ENCODE measurements around the gene KRTAP10-6. TPM values are rescaled to one million over a fixed set of nuclear protein-coding genes. Genes with fewer than 3 reads are reported as not detected.
"Not testable (repeated sequence)": the region's sequence is repeated elsewhere in the genome, so short reads cannot be mapped to it uniquely, and the experiment has no call there.

KRTAP10-6 gene
- total and polyA plus RNA-seq, 4 experiments from 2014 or later: not detected

DNA sequence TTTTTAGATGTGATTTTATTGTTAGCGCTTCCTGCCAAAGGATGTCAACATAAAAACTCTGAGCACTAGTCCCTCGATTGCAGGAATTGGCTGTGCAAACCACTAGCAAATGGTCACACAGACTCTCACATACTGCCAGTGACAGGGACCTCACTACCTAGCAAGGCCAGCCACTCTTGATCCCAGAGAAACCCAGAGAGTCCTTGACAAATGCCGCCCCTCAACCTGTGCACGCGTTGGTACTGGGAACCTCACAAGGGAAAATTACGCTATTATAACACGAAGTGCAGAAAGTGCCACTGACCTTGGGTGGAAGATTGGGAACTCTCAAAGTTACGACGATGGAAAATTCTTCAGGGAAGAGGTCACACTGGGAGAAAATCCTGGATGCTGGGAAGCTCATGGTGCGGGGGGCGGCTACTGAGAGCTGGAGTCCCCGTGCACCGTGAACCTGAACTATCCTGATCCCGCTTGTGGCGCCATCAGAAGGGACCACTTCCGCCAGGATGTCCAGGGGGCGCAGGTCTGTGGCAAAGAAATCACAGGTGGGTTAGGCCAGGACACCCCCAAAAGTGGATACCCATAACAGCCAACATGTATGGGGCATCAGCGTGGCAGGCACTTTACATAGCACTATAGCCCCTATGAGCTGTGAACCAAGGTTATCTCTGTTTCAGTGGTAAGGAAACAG is 24.7 kb downstream of the KRTAP10-6 start:
- Mint-ChIP-seq H3K27ac (peak overlapping the region in 2 of 7 donors; percentile 4 to 17), H3K4me1 (peaks cover 10 to 14% (median 11%) of the 10 kb centered on the region in 4 donors), H3K4me3 (no peak overlapping the region), H3K27me3 (peaks cover 1 to 4% of the 10 kb centered on the region in 2 donors), H3K36me3 (no peaks in the 10 kb centered on the region), H3K9me3 (peaks cover 0 to 11% (median 5%) of the 10 kb centered on the region in 8 donors)
- intact Hi-C loops (cut with micrococcal nuclease): no loop called here
- peaks cover 13% of the 10 kb centered on the region for H3K4me1 ChIP-seq (ENCODE audit: insufficient read depth, low read length)
- H3K27ac ChIP-seq (ENCODE audit: low read depth, low read length): no peak overlapping the region
- ChIA-PET POLR2A (ENCODE audit: partially characterized antibody) (no interaction called here), CTCF (ENCODE audit: partially characterized antibody) (interaction anchor here (1.1 kb wide), 1 partner anchor 175 kb away, joined by 3 read pairs; no protein-coding TSS in a partner anchor)
- H3K27me3 ChIP-seq (ENCODE audit: insufficient read depth, low read length): no peaks in the 10 kb centered on the region
- H3K4me3 ChIP-seq (ENCODE audit: low read length in 2 of 2): no peak overlapping the region
- no peak for DNase-seq
- H3K36me3 ChIP-seq (ENCODE audit: insufficient read depth, low read length): no peaks in the 10 kb centered on the region
- H3K9me3 ChIP-seq (ENCODE audit: control insufficient read depth in 1 of 2, low read length in 2 of 2): no peaks in the 10 kb centered on the region

DNA sequence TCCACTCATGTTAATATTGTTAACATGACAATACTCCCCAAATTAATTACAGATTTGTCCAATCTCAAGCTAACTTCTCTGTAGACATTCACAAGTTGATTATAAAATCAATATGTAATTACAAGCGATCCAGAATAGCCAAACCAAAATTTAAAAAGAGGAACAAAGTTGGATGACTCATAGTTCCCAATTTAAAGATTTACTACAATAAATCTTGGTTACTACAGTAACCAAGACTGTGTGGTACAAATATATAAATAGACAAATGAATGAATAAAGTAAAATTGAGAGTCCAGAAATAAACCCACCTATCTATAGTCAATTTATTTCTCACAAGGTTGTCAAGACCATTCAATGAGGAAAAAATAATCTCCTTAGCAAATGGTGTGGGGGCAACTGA is 25.9 kb downstream of the KRTAP10-6 start:
- H3K27me3 Mint-ChIP-seq: peaks cover 1 to 2% of the 10 kb centered on the region in 2 donors
- H3K36me3 Mint-ChIP-seq: peaks cover 0 to 3% of the 10 kb centered on the region in 2 donors
- Histone ChIP-seq H3K36me3 (ENCODE audit: insufficient read depth, low read length) (no peaks in the 10 kb centered on the region), H3K9me3 (ENCODE audit: control insufficient read depth in 1 of 2, low read length in 2 of 2) (no peaks in the 10 kb centered on the region), H3K27me3 (ENCODE audit: insufficient read depth, low read length) (no peaks in the 10 kb centered on the region), H3K27ac (ENCODE audit: low read depth, low read length) (no peak overlapping the region), H3K4me1 (ENCODE audit: insufficient read depth, low read length) (peaks cover 13% of the 10 kb centered on the region), H3K4me3 (ENCODE audit: low read length in 2 of 2) (no peak overlapping the region)
- intact Hi-C loops (cut with micrococcal nuclease): no loop called here
- H3K27ac Mint-ChIP-seq: no peak overlapping the region
- DNase-seq: no peak
- H3K4me3 Mint-ChIP-seq: no peak overlapping the region
- POLR2A ChIA-PET (ENCODE audit: partially characterized antibody): no interaction called here
- CTCF ChIA-PET (ENCODE audit: partially characterized antibody): no interaction called here
- H3K9me3 Mint-ChIP-seq: peaks cover 2 to 20% (median 16%) of the 10 kb centered on the region in 8 donors
- H3K4me1 Mint-ChIP-seq: peaks cover 10 to 14% (median 11%) of the 10 kb centered on the region in 4 donors

GRCh38 chr21:44564886-44565598 is 27.3 kb downstream of the KRTAP10-6 start:
- intact Hi-C loops (cut with micrococcal nuclease): no loop called here

DNA sequence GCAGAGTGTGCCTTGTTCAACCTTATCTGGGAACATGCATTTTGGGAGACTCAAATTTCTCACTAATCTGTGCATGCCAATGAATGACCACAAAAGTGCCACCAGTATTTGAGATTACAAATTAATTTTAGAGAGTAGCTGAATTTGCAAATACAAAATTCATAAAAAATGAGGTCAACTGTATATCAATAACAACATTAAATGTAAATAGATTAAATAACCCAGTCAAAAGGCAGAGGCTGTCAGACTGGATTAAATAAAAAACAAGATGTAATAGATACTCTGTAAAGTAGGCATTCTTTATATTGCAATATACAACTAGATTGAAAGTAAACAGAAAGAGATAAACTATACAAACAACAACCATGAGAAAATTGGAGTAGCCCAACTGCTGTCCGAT is 28.2 kb downstream of the KRTAP10-6 start:
- intact Hi-C loops (cut with micrococcal nuclease): no loop called here
- H3K4me3 Mint-ChIP-seq: no peak overlapping the region
- peaks cover 2 to 3% of the 10 kb centered on the region in 2 donors for H3K36me3 Mint-ChIP-seq
- H3K27me3 Mint-ChIP-seq: peaks cover 0 to 1% of the 10 kb centered on the region in 2 donors
- Histone ChIP-seq H3K4me3 (ENCODE audit: low read length in 2 of 2) (no peak overlapping the region), H3K27me3 (ENCODE audit: insufficient read depth, low read length) (no peaks in the 10 kb centered on the region), H3K36me3 (ENCODE audit: insufficient read depth, low read length) (no peaks in the 10 kb centered on the region), H3K4me1 (ENCODE audit: insufficient read depth, low read length) (peaks cover 13% of the 10 kb centered on the region), H3K27ac (ENCODE audit: low read depth, low read length) (no peak overlapping the region), H3K9me3 (ENCODE audit: control insufficient read depth in 1 of 2, low read length in 2 of 2) (no peaks in the 10 kb centered on the region)
- H3K27ac Mint-ChIP-seq: peak overlapping the region in 1 of 7 donors; percentile 23
- ChIA-PET CTCF (ENCODE audit: partially characterized antibody) (interaction anchor here (1.2 kb wide), 1 partner anchor 179 kb away, joined by 3 read pairs; no protein-coding TSS in a partner anchor), POLR2A (ENCODE audit: partially characterized antibody) (interaction anchor here (0.7 kb wide), 1 partner anchor 17 kb away, joined by 3 read pairs; no protein-coding TSS in a partner anchor)
- no peak for DNase-seq
- H3K4me1 Mint-ChIP-seq: peaks cover 9 to 14% (median 11%) of the 10 kb centered on the region in 4 donors
- peaks cover 2 to 36% (median 28%) of the 10 kb centered on the region in 8 donors for H3K9me3 Mint-ChIP-seq

More at GRCh38 chr21:44564886-44565598, 27.3 kb downstream of the KRTAP10-6 start:
- peaks cover 2 to 31% (median 24%) of the 10 kb centered on the region in 8 donors for H3K9me3 Mint-ChIP-seq
- H3K27ac Mint-ChIP-seq: peak overlapping the region; percentile 23 to 94 (median 65)
- peaks cover 13% of the 10 kb centered on the region for H3K4me1 ChIP-seq (ENCODE audit: insufficient read depth, low read length)
- POLR2A ChIA-PET (ENCODE audit: partially characterized antibody): no interaction called here
- H3K4me3 ChIP-seq (ENCODE audit: low read length in 2 of 2): no peak overlapping the region
- H3K27me3 Mint-ChIP-seq: peaks cover 0 to 1% of the 10 kb centered on the region in 2 donors
- no peaks in the 10 kb centered on the region for H3K9me3 ChIP-seq (ENCODE audit: control insufficient read depth in 1 of 2, low read length in 2 of 2)
- peak overlapping the region in 6 of 8 donors; percentile 29 to 60 (median 48) for H3K4me3 Mint-ChIP-seq
- DNase-seq: peak in 1 of 5 donors; percentile 16
- peaks cover 2 to 3% of the 10 kb centered on the region in 2 donors for H3K36me3 Mint-ChIP-seq
- H3K27ac ChIP-seq (ENCODE audit: low read depth, low read length): no peak overlapping the region
- H3K4me1 Mint-ChIP-seq: peaks cover 10 to 14% (median 11%) of the 10 kb centered on the region in 4 donors
- no peaks in the 10 kb centered on the region for H3K27me3 ChIP-seq (ENCODE audit: insufficient read depth, low read length)
- H3K36me3 ChIP-seq (ENCODE audit: insufficient read depth, low read length): no peaks in the 10 kb centered on the region
- CTCF ChIA-PET (ENCODE audit: partially characterized antibody): interaction anchor here (1.2 kb wide), 1 partner anchor 178 kb away, joined by 3 read pairs; no protein-coding TSS in a partner anchor

DNA sequence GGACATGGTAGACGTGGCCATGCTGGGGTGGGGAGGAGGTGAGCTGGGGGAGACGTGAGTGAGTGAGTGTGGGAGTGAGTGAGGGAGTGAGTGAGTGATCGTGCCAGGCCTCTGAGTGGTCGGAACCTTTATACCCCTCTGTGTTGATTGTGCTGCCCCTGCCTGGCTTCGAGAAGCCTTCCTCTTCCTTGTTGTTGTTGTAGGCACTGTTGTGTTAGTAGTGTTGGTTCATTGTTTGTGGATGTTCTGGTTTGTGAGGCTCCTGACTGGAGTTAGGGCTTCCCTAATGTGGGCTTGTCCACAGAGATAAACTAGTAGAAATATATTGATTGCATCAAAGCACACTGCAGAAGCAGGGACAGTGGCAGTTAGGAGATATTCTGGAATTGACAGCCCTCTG is 33.6 kb downstream of the KRTAP10-6 start, which contains the start of gene KRTAP10-3:
KRTAP10-3 (minus strand) TSS at position 101 of the 400 bp plus-strand sequence; CDS start at position 21, 80 bp downstream.
- Mint-ChIP-seq H3K27me3 (peaks cover 0 to 4% of the 10 kb centered on the region in 2 donors), H3K27ac (peak within 1 kb of the TSS in 3 of 7 donors; percentile 17 to 79 (median 62)), H3K4me3 (no peak within 1 kb of the TSS), H3K36me3 (peaks cover 2 to 3% of the 10 kb centered on the region in 2 donors), H3K4me1 (no peaks in the 10 kb centered on the region), H3K9me3 (peaks cover 2 to 44% (median 25%) of the 10 kb centered on the region in 8 donors)
- Histone ChIP-seq H3K27me3 (ENCODE audit: insufficient read depth, low read length) (no peaks in the 10 kb centered on the region), H3K4me3 (ENCODE audit: low read length in 2 of 2) (no peak within 1 kb of the TSS), H3K4me1 (ENCODE audit: insufficient read depth, low read length) (no peaks in the 10 kb centered on the region), H3K27ac (ENCODE audit: low read depth, low read length) (no peak within 1 kb of the TSS), H3K9me3 (ENCODE audit: control insufficient read depth in 1 of 2, low read length in 2 of 2) (no peaks in the 10 kb centered on the region), H3K36me3 (ENCODE audit: insufficient read depth, low read length) (no peaks in the 10 kb centered on the region)
- intact Hi-C loops (cut with micrococcal nuclease): no loop called here
- DNase-seq: no peak
- ChIA-PET CTCF (ENCODE audit: partially characterized antibody) (no interaction called here), POLR2A (ENCODE audit: partially characterized antibody) (no interaction called here)

DNA sequence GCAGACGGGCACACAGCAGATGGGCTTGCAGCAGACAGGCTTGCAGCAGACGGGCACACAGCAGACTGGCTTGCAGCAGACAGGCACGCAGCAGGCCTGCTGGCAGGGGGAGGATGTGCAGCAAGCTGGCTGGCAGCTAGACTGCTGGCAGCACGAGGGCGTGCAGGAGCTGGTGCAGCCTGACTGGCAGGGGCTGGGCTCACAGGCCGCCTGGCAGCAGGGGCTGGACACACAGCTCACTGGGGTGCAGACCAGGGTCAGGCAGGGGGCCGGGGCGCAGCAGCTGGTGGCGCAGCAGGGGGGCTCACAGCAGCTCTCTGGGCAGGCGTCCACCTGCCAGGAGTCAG is 34.0 kb downstream of the KRTAP10-6 start:
- H3K4me3 Mint-ChIP-seq; H3K36me3 ChIP-seq (ENCODE audit: insufficient read depth, low read length); DNase-seq; H3K4me1 ChIP-seq (ENCODE audit: insufficient read depth, low read length); H3K4me1 Mint-ChIP-seq; H3K27me3 Mint-ChIP-seq; H3K36me3 Mint-ChIP-seq; H3K27ac ChIP-seq (ENCODE audit: low read depth, low read length); H3K4me3 ChIP-seq (ENCODE audit: low read length in 2 of 2); intact Hi-C loops (cut with micrococcal nuclease); CTCF ChIA-PET (ENCODE audit: partially characterized antibody); POLR2A ChIA-PET (ENCODE audit: partially characterized antibody); H3K9me3 ChIP-seq (ENCODE audit: control insufficient read depth in 1 of 2, low read length in 2 of 2); H3K27me3 ChIP-seq (ENCODE audit: insufficient read depth, low read length): not testable (repeated sequence)
- Mint-ChIP-seq H3K27ac (peak overlapping the region in 2 of 7 donors; percentile 17 to 79), H3K9me3 (peaks cover 2 to 48% (median 26%) of the 10 kb centered on the region in 8 donors)
